Suppressor macrophage (primary cell): ENCODE results near the gene EXOC3.
"Not testable (repeated sequence)": the region's sequence is repeated elsewhere in the genome, so short reads cannot be mapped to it uniquely, and the experiment has no call there.

Experiments
- DNase-seq, 4 experiments: peaks; one replicate each; pipeline ENCODE4 v3.0.0-alpha.2; 2020 to 2022
- total RNA-seq, 17 experiments: gene quantifications; one replicate each; lab custom pipeline; 2026; ENCODE audit warnings: mixed read lengths in 6 of 17, inconsistent platforms in 3 of 17; lab: John Stamatoyannopoulos, UW

Gene EXOC3
- 17.0 to 83.2 (median 47.7) reads per million in 17 experiments for total RNA-seq

DNA sequence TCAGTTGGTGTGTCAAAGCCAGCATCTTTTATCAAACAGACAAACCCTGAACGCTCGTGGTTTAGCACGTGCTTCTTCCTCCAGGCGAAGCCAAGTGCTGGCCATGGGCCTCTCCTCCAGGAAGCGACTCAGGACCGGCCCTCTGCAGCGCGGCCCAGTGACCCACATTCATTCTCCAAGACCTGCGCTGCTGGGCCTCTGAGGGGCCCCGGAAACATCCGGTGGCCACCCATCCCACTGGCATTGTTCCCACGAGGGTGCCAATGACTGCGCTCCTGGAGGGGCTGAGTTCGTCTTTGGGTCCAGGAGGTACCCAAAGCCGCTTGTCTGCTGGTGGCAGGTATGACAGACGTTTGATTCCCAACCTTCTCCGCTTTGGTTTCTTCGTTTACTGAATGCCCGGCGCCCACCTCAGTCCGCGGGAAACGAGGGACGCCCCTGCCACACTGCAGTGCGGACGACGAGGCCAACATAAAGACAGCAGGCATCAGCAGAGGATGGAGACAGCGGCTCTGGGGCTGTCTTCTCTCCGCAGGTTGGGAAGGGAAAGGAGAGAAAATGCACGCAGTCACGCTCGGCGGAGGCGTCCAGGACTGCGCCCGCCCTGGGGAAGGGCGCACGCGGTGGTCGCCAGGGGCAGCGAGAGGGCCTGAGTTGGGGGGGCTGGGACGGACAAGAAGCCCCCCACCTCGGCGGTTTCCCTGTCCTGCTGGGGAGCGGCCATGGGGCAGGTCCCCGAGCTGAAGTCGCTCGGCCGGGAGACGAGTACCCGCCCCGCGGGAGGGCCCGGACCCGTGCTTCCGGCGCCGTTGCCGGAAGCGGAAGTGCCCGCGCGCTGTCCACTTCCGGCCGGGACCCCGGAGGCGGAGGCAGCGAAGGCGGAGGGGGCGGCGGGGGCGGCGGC lies at the start of gene EXOC3:
TSS of gene EXOC3 (plus strand) at position 842 of the 904 bp plus-strand sequence. CDS start 3,030 bp downstream, outside the sequence.
- DNase-seq, result peak; percentile 82 to 93 (median 89)

DNA sequence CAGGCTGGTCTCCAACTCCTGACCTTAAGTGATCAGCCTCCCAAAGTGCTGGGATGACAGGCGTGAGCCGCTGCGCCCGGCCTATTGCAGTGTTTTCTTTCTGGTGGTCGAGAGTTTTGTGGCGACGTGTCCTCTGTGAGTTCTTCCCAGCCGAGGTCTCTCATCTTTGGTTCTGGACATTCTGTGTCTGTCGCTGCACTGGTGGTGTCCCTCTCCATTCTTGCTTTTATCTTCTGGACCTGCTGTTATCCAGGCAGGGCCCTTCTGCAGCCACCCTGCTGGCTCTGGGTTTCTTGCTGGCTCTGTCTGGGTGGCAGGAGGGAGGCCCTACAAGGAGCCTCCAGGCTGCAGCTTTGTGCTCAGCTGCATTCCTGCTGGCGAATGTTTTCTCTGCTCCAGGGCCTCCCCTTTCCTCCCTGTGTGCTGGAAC lies 49.1 kb upstream of the EXOC3 start:
- no peak for DNase-seq

DNA sequence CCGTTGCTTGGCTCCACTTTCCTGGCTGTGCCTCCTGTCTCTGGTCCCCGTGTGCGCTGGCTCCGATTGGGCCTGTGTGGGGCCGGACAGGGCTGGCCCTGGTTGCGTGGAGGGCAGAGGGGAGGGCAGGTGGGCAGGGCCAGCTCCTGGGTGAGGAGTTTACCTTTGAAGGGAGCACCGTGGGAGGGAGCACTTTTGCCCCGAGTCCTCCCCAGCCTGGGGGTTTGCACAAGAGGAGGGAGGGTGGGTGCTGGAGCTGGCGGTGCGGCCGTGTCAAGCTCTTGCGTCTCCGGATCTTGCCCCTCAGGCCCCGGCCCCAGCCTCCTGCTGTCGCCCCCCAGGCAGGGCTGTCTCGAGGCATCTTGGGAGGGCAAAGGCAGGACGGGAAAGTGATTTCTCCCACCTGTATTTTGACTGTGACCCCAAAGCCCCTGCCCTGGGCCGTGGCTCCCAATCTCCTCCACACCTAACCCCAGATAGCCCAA lies 48.3 kb upstream of the EXOC3 start:
- no peak for DNase-seq

DNA sequence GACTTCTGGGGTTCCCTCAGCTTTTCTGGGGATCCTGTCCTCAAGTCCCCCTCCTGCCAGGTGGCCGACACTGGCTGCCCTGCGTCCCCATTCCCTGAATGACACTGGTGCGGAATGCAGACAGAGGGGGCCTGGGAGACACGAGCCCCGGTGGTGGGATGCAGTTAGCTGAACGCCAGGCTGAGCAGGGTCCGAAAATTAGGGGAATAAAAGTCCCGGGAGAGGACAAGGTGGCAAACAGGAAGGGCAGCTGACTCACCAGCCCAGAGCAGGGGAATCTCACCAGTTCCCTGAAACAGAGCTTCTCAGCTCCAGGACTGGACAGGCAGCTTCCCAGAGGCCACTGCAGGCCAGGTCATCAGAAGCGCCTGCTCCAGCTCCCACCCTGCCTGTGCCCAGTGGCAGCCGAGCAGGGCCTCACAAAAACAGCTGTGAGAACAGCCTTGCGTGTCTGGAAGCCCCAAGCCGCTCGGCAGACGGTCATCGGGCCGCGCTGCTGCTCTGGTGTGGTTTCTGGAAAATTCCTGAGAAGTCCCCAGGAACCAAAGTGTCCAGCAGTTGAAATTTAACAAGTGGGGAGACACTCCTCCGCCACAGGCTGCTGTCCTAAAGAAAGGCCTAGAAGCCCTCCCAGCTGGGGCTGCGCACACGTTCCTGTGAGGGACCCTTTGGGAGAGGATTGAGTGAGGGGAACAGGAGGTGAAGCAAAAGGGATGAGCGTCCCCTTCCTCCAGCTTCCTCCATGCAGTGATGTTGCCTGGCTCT lies 47.6 kb upstream of the EXOC3 start:
- peak; percentile 38 to 72 (median 64) for DNase-seq

DNA sequence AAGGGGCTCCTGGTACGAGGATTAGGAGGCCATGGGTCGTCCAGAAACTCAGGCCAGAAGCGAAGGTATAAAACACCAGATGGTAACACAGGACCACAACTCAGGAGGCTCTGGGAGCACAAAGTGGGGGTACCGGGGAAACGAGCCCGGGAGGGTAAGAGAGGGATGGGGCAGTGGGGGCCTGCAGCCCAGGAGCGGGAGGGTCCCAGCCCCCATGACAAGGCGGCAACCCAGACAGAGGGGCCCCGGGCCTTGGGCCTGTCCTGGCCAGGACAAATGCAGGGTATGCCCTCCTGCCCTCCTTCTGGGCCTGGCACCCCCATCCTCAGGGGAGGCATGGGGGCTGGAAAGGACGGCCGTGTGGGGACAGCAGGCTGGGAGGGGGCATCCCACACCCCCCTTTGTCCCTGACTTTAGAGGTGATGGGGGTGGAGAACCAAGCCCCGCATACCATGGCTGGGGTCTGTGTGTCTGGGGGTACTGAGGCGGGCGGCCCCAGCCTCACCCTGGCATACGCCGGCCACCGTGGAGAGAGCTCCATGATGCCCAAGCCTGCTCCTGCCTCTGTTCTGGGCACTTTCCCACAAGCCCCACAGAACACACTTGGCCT lies 47.0 kb upstream of the EXOC3 start:
- DNase-seq, result no peak

DNA sequence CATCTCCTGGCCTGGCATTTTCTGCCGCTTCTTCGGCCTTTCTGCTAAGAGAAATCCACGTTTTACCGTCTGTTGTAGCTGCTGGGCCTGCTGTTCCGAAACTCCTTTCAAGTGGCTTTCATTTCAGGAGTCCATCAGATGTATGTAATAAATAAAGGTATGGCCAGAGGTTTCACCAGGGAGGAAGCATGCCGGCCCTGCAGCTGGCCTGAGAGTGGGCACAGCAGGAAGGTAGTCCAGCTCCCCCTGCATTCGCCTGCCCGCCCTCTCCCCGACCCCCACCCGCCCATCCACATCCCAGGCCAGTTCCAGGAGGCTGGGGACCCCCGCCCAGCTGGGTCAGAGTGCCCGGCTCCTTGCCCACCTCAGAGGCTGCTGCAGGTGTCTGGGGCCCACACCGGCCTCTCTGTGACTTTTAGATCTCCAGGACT lies 46.4 kb upstream of the EXOC3 start:
- no peak for DNase-seq

DNA sequence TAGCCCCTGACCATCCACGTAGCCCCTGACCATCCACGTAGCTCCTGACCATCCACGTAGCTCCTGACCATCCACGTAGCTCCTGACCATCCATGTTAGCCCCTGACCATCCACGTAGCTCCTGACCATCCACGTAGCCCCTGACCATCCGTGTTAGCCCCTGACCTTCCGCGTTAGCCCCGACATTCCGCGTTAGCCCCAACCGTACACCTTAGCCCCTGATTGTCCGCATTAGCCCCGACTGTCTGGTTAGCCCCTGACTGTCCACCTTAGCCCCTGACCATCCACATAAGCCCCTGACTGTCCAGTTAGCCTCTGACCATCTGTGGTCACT lies 44.9 kb upstream of the EXOC3 start:
- not testable (repeated sequence) for DNase-seq

DNA sequence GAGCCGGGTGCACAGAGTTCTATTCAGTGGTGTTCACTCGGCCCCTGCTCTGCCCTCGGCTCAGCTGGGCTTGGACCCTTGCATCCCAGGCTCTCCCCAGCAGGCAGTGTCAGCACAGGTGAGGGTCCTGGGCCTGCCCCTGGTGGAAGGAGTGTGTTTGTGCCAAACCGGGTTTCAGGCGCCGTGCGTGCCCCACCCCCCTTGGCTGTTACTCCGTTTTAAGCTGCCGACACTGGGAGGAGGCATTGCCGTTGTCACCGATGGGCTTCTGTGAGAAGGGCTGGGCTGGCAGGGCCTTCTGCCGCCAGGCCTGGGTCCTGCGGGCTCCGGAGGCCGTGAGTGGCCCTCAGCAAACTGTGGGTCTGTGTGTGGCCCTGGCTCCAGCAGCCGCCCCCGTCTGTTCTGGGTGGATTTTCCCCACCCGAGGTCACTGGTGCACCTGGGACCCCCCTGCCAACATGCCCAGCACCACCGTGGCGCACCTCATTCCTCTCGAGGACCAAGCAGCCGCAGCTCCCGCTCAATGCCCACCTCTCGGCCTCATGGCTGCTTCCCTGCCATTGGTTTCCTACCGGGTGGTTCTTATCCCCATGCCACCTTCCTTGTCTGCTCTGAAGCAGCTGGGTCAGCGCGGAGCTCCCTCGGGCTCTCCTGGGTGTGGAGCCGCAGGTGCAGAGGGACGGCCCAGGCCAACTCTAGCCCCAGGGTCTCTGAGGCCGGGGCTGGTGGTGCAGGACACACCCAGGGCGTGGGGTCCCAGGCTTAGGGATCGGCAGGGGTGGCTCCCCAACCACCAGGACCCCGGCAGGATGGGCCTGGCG lies 44.3 kb upstream of the EXOC3 start:
- DNase-seq, result no peak

DNA sequence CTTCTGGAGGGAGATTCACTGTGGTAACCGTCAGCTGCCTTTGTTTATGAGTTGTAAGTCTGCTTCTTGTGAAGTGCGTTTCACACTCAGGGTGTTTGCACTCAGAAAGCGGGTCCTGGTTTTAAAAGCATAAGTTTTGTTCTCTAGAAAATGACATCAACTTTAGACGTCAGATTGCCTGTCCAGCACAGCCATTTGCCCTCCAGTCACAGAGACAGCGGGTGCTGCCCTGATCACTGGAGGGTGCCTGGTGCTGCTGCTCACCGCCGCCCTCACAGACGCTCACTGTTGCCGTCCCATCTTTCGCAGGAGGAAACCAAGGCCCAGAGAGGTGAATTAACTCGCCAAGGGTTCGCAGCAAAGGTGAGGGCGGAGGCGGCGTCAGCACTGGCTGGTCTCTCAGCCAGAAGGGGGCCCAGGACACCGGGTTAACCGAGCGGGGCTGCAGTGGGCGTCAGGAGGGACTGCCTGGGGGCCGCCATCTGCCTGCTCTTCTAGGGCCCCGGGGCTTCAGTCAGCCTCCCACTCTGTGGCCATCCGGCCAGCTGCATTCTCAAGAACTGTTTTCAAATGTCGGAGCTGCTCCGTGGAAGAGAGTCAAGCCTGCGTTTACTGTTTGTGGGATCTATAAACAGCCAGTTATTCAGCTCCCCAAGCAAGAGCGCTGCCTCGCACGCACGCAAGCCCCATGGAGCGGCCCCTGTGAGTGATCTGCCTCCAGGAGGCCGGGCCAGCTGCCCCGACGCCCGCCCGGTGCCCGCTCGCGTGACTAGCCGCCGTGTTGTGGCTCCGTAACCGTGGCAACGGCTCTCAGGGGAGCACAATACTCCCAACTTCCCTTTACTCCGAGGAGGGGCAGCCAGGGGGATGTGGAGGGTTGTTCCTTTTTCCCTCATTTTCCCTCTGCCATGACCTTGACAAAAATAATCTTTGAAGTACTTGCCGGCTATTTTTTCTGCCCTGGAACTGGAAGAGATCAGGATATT lies 43.4 kb upstream of the EXOC3 start:
- DNase-seq, result peak; percentile 98 to 99 (median 98)

DNA sequence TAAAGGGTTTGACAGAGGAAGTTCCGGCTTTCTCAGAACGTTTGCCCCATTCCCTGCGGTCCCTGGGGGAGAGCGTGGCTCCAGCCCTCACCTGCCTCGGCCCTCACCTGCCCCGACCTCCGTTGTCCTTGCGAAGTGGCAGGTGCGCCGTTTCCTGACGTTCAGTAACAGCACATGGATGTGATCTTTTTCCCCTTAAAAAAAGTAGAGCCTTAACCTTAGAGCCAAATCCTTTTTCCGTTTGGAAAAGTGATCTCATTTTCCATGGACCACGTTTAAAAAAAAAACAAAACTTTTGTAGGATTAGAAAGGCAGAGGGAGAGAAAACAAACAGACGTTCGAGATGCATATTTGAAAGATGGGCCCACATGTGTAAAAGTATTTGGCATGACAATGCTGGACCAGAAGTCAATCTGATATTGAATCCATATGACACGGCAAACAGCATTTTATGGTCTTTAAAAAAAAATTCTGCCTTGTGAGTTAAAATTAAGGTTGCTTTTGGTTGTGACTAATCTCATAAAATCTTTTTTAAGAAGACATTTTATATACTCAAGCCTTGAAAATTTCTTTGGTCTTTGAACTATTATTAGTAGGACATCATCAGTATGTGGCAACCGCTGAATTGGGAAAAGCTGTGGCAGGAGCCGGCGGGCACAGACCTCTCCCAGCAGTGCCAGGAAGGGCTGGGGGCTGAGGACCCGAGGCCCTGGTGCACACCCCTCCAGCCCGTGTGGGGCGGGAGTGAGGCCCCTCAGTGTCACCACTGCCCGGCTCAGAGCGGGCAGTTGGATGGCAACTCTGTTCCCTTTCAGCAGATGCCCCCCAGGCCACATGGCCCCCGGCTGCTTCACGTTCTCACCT lies 42.5 kb upstream of the EXOC3 start:
- DNase-seq, result no peak

DNA sequence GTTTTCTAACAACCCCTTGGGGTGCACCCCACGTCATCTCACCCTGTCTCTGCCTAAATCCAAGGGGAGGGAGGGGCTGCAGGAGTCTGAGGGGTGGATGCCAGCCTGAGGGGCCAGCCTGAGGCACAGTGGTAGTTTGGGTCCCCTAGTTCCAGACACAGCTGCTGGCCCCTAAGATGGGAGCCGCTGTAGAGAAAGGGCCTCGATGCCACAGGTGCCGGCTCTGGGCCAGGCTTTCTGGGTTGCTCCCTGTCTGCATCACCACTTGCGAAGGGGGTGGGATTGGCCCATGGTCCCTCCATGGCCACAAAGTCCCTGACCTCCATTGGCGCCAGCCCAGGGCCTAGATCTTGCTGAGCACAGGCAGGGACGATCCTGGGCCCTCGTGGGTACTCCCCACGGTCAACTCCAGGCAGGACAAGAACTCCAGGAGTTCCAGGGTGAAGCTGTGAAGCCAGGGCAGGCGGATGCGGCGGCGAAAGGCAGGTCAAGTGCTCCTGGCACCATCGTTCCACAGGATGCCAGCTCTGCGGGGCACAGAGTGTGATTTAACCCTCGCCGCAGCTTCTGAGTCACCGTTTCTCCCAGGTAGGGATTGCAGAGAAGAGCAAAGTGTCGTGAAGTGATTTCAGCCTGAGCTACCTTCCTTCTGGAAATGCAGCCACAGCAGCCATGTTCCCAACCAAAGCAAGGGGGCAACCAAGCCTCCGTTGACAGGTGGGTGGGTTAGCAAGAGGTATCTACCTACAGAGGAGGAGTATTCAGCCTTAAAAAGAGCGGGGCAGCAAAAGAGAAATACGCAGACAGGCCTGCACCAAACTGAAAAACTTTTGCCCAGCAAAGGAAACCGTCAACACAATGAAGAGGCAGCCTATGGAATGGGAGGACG lies 41.6 kb upstream of the EXOC3 start:
- no peak for DNase-seq

DNA sequence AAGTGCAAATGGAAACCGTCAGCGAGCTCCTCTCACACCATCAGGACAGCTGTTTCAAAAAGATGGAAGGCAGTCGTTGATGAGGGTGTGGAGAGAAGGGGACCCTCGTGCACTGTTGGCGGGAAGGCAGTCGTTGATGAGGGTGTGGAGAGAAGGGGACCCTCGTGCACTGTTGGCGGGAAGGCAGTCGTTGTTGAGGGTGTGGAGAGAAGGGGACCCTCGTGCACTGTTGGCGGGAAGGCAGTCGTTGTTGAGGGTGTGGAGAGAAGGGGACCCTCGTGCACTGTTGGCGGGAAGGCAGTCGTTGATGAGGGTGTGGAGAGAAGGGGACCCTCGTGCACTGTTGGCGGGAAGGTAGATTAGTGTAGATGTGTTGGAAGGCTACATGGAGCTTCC lies 40.8 kb upstream of the EXOC3 start:
- not testable (repeated sequence) for DNase-seq

DNA sequence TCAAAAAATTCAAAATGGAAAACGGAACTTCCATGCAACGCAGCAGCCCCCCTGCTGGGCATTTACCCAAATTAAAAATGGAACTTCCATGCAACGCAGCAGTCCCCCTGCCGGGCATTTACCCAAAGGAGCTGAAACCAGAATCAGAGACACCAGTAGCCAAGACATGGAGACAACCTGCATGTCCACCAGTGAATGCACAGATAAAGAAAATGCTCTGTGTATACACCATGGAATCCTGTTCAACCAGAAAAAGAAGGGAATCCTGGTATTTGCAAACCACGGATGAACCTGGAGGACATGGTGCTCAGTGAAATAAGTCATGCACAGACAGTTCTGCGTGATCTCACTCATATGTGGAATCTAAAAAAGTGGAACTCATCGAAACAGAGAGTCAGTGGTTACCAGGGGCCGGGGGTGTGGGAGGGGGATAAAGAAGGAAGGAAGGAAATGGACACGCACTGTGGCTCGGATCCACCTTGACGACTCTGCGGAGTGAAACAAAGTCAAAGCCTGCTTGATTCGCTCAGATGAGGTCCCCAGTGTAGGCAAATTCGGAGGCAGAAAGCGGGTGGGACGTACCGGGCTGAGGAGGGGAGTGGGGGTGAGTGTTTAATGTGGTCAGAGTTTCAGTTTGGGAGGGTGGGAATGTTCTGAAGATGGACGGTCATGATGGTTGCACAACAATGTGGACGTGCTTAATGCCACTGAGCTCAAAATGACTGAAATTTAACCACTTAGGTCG lies 40.2 kb upstream of the EXOC3 start:
- DNase-seq, result peak; percentile 76 to 86 (median 82)

DNA sequence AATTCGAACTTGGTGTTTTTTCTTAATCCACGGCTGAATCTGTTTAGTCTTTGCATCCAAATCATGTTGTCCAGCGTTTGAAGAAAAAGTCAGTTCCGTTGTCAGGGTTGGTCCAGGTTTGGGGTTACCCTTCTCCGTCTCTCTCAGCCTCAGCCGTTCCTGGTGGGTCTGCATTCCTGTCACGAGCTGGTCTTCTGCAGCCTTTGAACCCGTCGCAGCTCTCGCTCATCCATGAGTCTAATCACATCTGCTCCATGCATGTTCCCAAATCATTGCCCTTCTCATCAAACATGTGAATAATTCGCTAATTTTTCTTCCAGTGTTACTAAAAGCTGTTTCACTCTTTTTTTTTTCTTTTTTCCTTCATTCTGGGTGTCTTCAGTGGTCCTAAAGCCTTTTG lies 39.0 kb upstream of the EXOC3 start:
- DNase-seq, result no peak

DNA sequence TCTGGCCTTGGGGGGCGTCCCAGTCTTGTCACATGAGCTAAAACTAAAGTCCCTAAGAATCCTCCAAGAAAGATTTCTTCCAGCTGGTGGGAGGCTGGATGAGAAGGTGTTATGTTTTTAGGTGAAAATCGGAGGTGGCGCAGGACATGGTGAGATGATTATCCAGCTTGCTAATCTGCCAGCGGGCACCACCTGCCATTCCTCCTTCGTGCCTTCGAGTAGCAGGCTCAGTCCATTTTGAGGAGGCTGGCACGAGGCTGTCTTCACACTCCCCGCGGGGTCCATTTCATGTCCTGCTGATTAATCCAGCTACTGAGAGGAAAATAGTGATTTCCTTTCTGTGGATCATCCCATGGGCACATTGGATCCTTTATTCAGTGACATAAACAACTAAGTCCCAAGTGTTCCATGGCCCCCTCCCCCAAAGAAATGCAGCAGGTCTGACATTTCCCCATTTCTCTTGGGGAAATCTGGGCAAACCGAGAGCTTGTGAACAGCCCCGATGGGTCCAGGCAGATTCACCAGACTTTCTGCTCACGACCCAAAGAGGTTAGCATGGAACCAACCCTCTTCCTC lies 38.2 kb upstream of the EXOC3 start:
- no peak for DNase-seq

DNA sequence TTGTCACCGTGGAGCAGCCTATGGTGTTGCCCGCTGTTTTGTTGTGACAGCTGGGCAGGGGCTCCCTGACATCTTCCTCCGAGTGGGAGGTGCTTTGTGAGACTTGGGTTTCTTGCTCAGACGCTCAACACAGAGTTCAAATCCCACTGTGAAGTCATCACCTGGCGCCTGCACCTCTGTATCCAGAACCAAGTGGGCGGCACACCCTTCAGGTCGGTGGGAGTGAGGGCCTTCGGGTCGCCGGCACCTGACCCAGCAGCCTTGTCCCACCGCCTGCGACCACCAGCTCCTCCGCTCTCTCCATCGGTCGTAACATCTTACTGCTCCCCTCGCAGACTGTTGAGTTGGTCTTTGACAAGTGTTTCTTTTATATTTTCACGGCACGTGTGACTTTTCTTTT lies 37.6 kb upstream of the EXOC3 start:
- DNase-seq, result no peak

DNA sequence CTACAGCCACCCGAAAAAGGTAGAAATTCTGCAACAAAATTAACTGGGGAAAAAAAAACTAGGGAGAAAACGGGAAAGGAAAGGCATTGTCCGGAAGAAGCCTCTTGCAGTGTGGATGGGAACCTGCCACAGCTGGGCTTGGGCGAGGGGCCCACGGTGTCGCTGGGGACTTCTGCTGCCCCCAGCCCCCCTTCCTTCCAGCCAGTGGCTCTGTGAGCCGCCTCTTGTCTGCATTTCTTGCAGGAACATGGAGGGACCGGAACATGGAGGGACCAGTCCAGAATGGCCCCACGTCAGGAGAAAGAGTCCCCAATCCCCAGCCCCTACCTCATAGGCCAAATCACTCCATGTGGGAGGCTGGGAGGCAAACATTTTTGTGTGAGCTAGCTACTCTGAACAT lies 36.9 kb upstream of the EXOC3 start:
- no peak for DNase-seq

DNA sequence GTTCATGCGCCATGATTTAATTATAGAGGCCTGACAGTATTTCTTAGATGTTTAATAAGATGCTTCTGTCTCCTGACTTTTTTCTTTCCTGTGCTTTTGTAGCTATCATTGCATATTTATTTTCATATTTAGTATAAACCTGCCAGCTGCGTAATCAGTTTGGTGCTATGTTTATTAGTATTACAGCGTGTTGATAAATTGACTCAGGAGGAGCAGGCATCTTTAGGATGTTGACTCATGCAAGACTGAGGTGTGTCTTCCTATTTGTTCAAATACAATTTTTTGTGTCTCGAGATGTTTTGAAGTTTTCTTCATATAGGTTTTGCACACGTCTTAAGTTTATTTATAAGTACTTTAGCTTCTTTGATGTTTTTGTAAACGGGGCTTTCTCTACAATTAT lies 35.9 kb upstream of the EXOC3 start:
- no peak for DNase-seq
